Activated T-cell treated with anti-CD3 and anti-CD28 coated beads for 48 hours (primary cell): Measurements from ENCODE around the gene TMSB4X.
"Not testable (repeated sequence)": the region's sequence is repeated elsewhere in the genome, so short reads cannot be mapped to it uniquely, and the experiment has no call there.

Experiments
- DNase-seq: peaks from one replicate; pipeline ENCODE4 v3.0.0-alpha.2; 2020; ENCODE audit warnings: low read depth

The TMSB4X gene

GRCh38 chrX:12955882-12956703 lies 18.8 kb upstream of the TMSB4X start:
- no peak for DNase-seq

- DNase-seq, result no peak
Measured at GRCh38 chrX:12956704-12957534, 18.0 kb upstream of the TMSB4X start.

GRCh38 chrX:12958059-12958458 lies 16.9 kb upstream of the TMSB4X start:
- DNase-seq, result no peak

DNA sequence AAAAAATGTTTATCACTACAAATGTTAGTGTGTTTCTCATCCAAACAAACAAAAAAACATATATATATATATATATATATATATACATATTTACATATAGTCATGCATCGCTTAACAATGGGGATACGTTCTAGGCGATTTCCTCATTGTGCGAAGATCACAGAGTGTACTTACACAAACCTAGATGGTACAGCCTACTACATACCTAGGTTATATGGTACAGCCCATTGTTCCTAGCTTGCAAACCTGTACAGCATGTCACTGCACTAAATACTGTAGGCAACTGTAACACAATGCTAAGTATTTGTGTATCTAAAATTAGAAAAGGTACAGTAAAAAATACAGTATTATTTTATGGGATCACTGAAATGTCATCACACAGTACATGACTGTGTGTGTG lies 16.4 kb upstream of the TMSB4X start:
- no peak for DNase-seq

GRCh38 chrX:12961196-12961718 lies 13.7 kb upstream of the TMSB4X start:
- DNase-seq, result no peak

DNA sequence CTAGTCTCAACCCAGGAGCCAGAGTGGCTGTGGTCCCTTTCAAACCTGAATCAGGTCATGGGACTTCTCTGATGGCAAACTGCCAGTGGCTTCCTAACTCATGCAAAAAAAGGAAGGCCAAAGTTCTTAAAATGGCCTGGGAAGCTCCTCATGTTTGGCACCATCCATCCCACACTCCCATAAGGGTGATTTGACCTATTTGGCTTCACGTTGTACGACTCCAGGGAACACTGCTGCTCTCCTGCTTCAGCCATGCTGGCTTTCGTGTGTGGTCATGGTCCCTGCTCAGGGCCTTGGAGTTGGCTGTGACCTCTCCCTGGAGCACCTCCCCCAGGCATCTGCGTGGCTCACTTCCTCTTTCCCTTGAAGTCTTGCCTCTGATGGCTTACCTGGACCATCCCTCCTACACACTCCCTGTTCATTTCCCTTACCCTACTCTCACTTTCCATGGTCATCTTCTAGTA lies 12.8 kb upstream of the TMSB4X start:
- DNase-seq, result no peak

DNA sequence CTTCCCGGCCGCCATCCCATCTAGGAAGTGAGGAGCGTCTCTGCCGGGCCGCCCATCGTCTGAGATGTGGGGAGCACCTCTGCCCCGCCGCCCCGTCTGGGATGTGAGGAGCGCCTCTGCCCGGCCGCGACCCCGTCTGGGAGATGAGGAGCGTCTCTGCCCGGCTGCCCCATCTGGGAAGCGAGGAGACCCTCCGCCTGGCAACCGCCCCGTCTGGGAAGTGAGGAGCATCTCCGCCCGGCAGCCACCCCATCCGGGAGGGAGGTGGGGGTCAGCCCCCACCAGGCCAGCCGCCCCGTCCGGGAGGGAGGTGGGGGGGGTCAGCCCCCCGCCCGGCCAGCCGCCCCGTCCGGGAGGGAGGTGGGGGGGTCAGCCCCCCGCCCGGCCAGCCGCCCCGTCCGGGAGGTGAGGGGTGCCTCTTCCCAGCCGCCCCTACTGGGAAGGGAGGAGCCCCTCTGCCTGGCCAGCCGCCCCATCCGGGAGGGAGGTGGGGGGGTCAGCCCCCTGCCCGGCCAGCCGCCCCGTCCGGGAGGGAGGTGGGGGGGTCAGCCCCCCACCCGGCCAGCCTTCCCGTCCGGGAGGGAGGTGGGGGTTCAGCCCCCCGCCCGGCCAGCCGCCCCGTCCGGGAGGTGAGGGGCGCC lies 11.6 kb upstream of the TMSB4X start:
- DNase-seq, result not testable (repeated sequence)

- DNase-seq, result no peak
Measured at GRCh38 chrX:12965131-12965940, 9.6 kb upstream of the TMSB4X start.

GRCh38 chrX:12966151-12966550 lies 8.8 kb upstream of the TMSB4X start:
- no peak for DNase-seq

DNA sequence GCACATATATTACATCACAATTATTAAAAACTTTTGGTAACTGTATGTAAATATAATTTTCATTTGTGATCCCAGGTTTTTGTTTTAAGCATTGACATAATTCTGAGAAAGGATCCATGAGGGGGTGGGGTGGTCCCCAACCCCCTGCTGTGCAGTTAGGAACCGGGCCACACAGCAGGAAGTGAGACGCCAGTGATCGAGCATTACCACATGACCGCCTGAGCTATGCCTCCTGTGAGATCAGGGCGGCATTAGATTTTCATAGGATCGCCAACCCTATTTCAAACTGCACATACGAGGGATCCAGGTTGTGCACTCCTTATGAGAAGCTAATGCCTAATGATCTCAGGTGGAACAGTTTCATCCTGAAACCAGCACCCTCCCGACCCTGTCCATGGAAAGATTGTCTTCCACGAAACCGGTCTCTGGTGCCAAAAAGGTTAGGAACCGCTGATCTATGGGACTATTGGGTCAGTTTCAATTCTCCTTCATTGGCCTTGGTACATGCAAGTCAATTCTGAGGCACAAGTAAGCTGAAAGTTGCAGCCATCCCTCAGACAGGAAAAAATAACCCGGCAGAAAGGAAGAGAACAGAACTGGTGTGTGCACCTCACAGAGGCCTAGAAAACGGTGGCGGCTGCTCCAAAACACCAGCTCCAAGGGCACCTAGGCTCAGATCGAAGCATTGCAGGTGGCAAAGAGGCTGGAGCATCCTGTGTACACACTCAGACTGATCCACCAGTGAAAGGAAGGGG lies 7.0 kb upstream of the TMSB4X start:
- DNase-seq, result no peak

DNA sequence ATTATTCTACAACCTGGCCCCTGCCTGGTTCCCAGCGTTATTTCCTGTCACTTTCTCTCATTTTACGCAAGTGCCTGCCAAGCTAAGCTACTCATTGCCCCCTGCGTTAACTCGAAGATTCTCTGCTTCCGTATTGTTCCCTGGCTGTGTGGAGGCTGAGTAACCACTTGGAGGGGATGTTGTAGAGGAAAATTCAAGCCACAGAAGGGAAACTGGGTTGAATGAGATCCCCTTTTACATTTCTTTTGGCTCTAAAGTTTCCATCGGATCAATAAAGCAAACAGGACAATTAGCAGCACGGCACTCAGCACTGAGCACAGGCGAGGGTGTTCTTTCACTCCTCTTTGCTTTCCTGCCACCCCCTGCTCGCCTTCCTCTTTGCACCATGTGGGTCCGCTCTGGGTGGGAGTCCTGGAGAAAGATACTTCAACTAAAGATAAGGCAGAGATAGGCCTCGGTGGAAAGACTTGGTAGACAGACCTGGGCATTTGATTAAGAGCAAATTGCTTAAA lies 4.2 kb upstream of the TMSB4X start:
- no peak for DNase-seq

GRCh38 chrX:12971282-12972003 lies 3.5 kb upstream of the TMSB4X start:
- no peak for DNase-seq

- no peak for DNase-seq
Measured at GRCh38 chrX:12972243-12972642, 2.7 kb upstream of the TMSB4X start.

- no peak for DNase-seq
Measured at GRCh38 chrX:12972878-12973560, 1.9 kb upstream of the TMSB4X start.

DNA sequence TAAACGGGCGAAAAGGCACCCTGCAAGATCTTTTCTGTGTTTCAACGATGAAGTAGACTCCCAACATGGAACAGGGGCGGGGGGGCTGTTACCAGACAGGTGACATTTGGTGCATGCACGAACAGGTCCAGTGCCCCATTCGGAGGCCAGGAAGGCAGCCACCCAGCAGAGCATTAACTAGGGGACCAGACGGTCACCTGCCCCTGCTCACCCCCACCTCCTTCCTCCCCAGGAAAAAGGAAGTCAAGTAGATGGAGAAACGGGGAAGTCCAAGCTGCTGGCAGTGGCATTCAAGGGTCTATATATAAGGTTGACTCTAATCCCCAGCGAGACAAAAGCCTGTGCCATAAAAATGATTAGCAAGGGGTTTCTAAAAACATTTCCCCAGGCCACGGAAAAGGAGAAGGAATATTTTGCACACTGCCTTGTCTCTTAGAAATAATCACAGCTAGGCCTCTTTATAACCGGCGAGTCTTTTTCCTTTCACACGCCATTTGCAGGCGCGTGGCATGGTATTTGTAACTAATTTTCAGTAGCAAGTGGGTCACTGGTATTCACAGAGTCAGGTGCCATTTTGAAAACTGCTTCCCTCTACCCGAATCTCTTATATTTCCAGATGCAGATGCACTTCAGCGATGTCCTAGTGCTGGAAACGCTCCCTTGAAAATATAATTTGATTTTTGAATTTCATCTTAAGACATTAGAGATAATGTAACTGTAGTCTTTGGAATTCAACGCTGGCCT lies 1.2 kb upstream of the TMSB4X start:
- DNase-seq, result no peak

DNA sequence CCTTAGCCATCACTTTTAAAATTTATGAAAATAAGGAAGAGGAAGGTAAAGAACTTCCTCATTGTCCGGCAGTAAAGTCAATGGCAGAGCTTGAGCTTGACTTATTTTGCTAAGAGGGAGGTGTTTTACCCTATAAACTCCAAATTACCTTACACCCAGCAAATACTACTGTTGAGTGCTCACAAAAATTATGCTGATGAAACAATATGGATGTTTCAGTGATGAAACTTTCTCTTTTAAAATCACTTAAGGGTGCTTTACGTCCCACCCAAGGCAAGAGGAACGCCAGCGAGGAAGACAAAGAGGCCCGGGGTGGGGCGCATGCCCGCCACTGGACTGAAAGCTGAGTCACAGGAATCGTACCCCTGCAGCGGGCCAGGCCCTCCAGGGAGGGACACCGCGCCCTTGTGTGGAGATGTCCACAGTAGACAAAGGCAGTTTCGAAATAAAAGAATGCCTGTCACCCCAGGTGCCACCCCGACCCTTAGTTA lies 560 bp upstream of the TMSB4X start:
- no peak for DNase-seq

DNA sequence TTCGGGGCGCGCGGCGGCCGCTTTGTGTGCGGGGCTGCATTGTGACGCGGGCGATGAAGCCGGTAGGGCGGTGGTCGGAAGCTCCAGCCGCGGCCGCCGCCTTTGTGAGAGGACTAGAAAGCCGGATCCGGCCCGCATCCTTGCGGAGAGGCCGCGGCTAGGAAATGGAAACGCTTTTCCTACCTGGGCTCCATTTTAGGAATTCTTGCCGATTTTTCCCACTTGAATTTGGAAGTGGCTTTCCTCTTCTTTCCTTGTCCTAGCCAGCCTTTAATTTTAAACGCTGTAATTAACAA lies 708 bp downstream of the TMSB4X start:
- no peak for DNase-seq

- DNase-seq, result no peak
Measured at GRCh38 chrX:12975991-12976558, 1.2 kb downstream of the TMSB4X start.
